H4 (cell line): Measurements from ENCODE around the gene ILF2. TPM values are rescaled to one million over a fixed set of nuclear protein-coding genes. Genes with fewer than 3 reads are reported as not detected.

Experiments used
- total RNA-seq: library from RNA; depleted of rRNA; stranded (reverse); fragments of >200 nt; shearing (Covaris generic); gene quantifications from 2 replicates; pipeline ENCODE4 v1.2.3, GENCODE V29; 2014; rRNA removed

The ILF2 gene
- total RNA-seq, 1 experiment from 2014 or later: 420 TPM

Other genes starting within 250 kb of the ILF2 start
- gene S100A7, start 210.3 kb downstream of the ILF2 start, total RNA-seq: not detected in 2 replicates
- gene S100A6, start 135.0 kb downstream of the ILF2 start, total RNA-seq: 469 and 852 TPM in 2 replicates
- not detected in 2 replicates for gene S100A5, start 130.1 kb downstream of the ILF2 start, total RNA-seq
- 33.4 and 36.2 TPM in 2 replicates for gene S100A4, start 125.2 kb downstream of the ILF2 start, total RNA-seq
- gene S100A3, start 121.7 kb downstream of the ILF2 start, total RNA-seq: 5.2 and 5.3 TPM in 2 replicates
- 17.8 and 33.2 TPM in 2 replicates for gene S100A2, start 105.1 kb downstream of the ILF2 start, total RNA-seq
- gene S100A16, start 57.9 kb downstream of the ILF2 start, total RNA-seq: 25.1 and 35.9 TPM in 2 replicates
- gene S100A14, start 54.7 kb downstream of the ILF2 start, total RNA-seq: not detected in 2 replicates
- 160 and 175 TPM in 2 replicates for gene S100A13, start 43.5 kb downstream of the ILF2 start, total RNA-seq
- 0.91 TPM in 1 of 2 replicates, not detected in the other for gene S100A1, start 42.6 kb downstream of the ILF2 start, total RNA-seq
- gene CHTOP, start 36.9 kb downstream of the ILF2 start, total RNA-seq: 39.3 and 42.6 TPM in 2 replicates
- gene SNAPIN, start 12.3 kb downstream of the ILF2 start, total RNA-seq: 82.5 and 98.7 TPM in 2 replicates
- not detected in 2 replicates for gene NPR1, start 7.7 kb upstream of the ILF2 start, total RNA-seq
- gene INTS3, start 57.1 kb upstream of the ILF2 start, total RNA-seq: 16.7 and 18.6 TPM in 2 replicates
- gene SLC27A3, start 104.4 kb upstream of the ILF2 start, total RNA-seq: 0.93 and 2.9 TPM in 2 replicates